IMR-90 (cell line): ENCODE data around the gene RYK. TPM values are rescaled to one million over a fixed set of nuclear protein-coding genes. Genes with fewer than 3 reads are reported as not detected.

ENCODE experiments used
- ATAC-seq: fragments of 200-7000 bp; cut with Tn5 transposase; 2 replicates; pipeline ENCODE4 v1.9.1; 2020; ENCODE audit warnings: low read depth, mild to moderate bottlenecking, moderate library complexity
- BruUV-seq: library from RNA; stranded (reverse); fragments of 400-500 nt; replicated peaks from 2 replicates; lab custom pipeline; 2021; lab: Mats Ljungman, UMichigan
- CTCF ChIA-PET: fragments of 300-600 bp; formaldehyde crosslinking; extraction: SDS; loops from one replicate; lab custom pipeline; 2021; ENCODE audit warnings: antibody characterized with exemption; lab: Yijun Ruan, JAX
- POLR2A ChIA-PET: fragments of 300-600 bp; sonication (Branson Sonifier 250); formaldehyde crosslinking; loops from one replicate; lab custom pipeline; 2022; ENCODE audit warnings: antibody characterized with exemption; ENCODE audit not compliant: unreplicated experiment; lab: Charles Lee
- DNase-seq: peaks from one replicate; pipeline ENCODE4 v3.0.0; 2013
- H2AFZ ChIP-seq: replicated peaks from 2 replicates; pipeline ENCODE3; 2013; ENCODE audit warnings: low read length, mild to moderate bottlenecking; ENCODE audit not compliant: poor library complexity
- H2AK5ac ChIP-seq: 2 replicates; pipeline ENCODE4 v1.6.1; 2013; ENCODE audit warnings: low read depth, low read length, inconsistent platforms
- H2AK9ac ChIP-seq: replicated peaks from 2 replicates; pipeline ENCODE3; 2013; ENCODE audit warnings: mild to moderate bottlenecking, low read depth, low read length, moderate library complexity; ENCODE audit not compliant: poor library complexity
- H2BK120ac ChIP-seq: 2 replicates; pipeline ENCODE4 v1.6.1; 2013; ENCODE audit warnings: low read depth, low read length, inconsistent platforms
- H2BK15ac ChIP-seq: 3 replicates; pipeline ENCODE4 v1.6.1; 2013; ENCODE audit warnings: low read depth, low read length, inconsistent platforms
- H2BK20ac ChIP-seq: 2 replicates; pipeline ENCODE4 v1.6.1; 2013; ENCODE audit warnings: low read depth, mild to moderate bottlenecking, inconsistent platforms, low read length, moderate library complexity
- H2BK5ac ChIP-seq: 2 replicates; pipeline ENCODE4 v1.6.1; 2013; ENCODE audit warnings: mild to moderate bottlenecking, low read depth, low read length, inconsistent platforms; ENCODE audit not compliant: poor library complexity, severe bottlenecking
- H3K14ac ChIP-seq: replicated peaks from 2 replicates; pipeline ENCODE4 v1.6.1; 2013; ENCODE audit warnings: low read depth, low read length, inconsistent platforms
- H3K18ac ChIP-seq: 2 replicates; pipeline ENCODE4 v1.6.1; 2013; ENCODE audit warnings: low read depth, low read length, control low read depth
- H3K23ac ChIP-seq: 2 replicates; pipeline ENCODE4 v1.6.1; 2013; ENCODE audit warnings: low read depth, low read length, inconsistent platforms
- H3K27ac ChIP-seq: 2 replicates; pipeline ENCODE4 v1.5.1; 2013; ENCODE audit warnings: mild to moderate bottlenecking, control low read depth, low read length; ENCODE audit not compliant: insufficient read depth
- H3K27me3 ChIP-seq: 2 replicates; pipeline ENCODE4 v1.6.1; 2013; ENCODE audit warnings: low read length; ENCODE audit not compliant: control insufficient read depth, insufficient read depth
- H3K36me3 ChIP-seq: 2 replicates; pipeline ENCODE4 v1.6.1; 2013; ENCODE audit warnings: low read length, mixed read lengths; ENCODE audit not compliant: control insufficient read depth, insufficient read depth
- H3K4ac ChIP-seq: 2 replicates; pipeline ENCODE4 v1.6.1; 2013; ENCODE audit warnings: low read depth, low read length, inconsistent platforms
- H3K4me1 ChIP-seq: 2 replicates; pipeline ENCODE4 v1.6.1; 2013; ENCODE audit warnings: low read length, mixed read lengths; ENCODE audit not compliant: control insufficient read depth, insufficient read depth
- H3K4me2 ChIP-seq: 2 replicates; pipeline ENCODE4 v1.6.1; 2013; ENCODE audit warnings: low read depth, mild to moderate bottlenecking, control low read depth, low read length, moderate library complexity
- H3K4me3 ChIP-seq: 2 replicates; pipeline ENCODE4 v1.5.1; 2013; ENCODE audit warnings: low read depth, mild to moderate bottlenecking, control low read depth, low read length, moderate library complexity; ENCODE audit not compliant: insufficient read depth
- H3K56ac ChIP-seq: 2 replicates; pipeline ENCODE4 v1.6.1; 2013; ENCODE audit warnings: low read length, inconsistent platforms; ENCODE audit not compliant: insufficient read depth; ENCODE audit errors: extremely low read depth
- H3K79me1 ChIP-seq, 2 experiments: 2 replicates each; pipeline ENCODE4 v1.6.1; 2013; ENCODE audit warnings: low read length in 2 of 2, inconsistent platforms in 1 of 2, low read depth in 1 of 2
- H3K9ac ChIP-seq: 2 replicates; pipeline ENCODE4 v1.6.1; 2013; ENCODE audit warnings: low read depth, low read length, control low read depth
- H3K9me1 ChIP-seq: 2 replicates; pipeline ENCODE4 v1.6.1; 2013; ENCODE audit warnings: low read length, inconsistent platforms; ENCODE audit not compliant: insufficient read depth
- H3K9me3 ChIP-seq: 2 replicates; pipeline ENCODE4 v1.6.1; 2013; ENCODE audit warnings: low read length; ENCODE audit not compliant: control insufficient read depth, insufficient read depth
- H4K20me1 ChIP-seq: 2 replicates; pipeline ENCODE4 v1.6.1; 2013; ENCODE audit warnings: low read length, inconsistent platforms; ENCODE audit not compliant: insufficient read depth
- H4K5ac ChIP-seq: 2 replicates; pipeline ENCODE4 v1.6.1; 2013; ENCODE audit warnings: mild to moderate bottlenecking, low read depth, low read length, control low read depth
- H4K8ac ChIP-seq, 2 experiments: 2 replicates each; pipeline ENCODE4 v1.6.1; 2013; ENCODE audit warnings: low read depth in 2 of 2, low read length in 2 of 2, control low read depth in 1 of 2, inconsistent platforms in 1 of 2
- H4K91ac ChIP-seq: 2 replicates; pipeline ENCODE4 v1.6.1; 2013; ENCODE audit warnings: low read depth, low read length, inconsistent platforms; ENCODE audit not compliant: insufficient read depth
- BHLHE40 ChIP-seq: fragments of 150-350 bp; IDR thresholded peaks from 2 replicates; pipeline ENCODE4 v1.6.1; 2016; ENCODE audit warnings: mild to moderate bottlenecking, low read depth, low read length
- CEBPB ChIP-seq: IDR thresholded peaks from 2 replicates; pipeline ENCODE4 v1.6.1; 2012; ENCODE audit warnings: low read depth, low read length, improper control_type of control experiment
- CHD1 ChIP-seq: IDR thresholded peaks from 2 replicates; pipeline ENCODE4 v1.6.1; 2012; ENCODE audit warnings: low read depth, low read length, improper control_type of control experiment
- FOS ChIP-seq: fragments of 150-350 bp; IDR thresholded peaks from 2 replicates; pipeline ENCODE4 v1.6.1; 2016; ENCODE audit warnings: low read depth, low read length
- MAFK ChIP-seq: IDR thresholded peaks from 2 replicates; pipeline ENCODE4 v1.6.1; 2012; ENCODE audit warnings: low read depth, low read length, improper control_type of control experiment
- MAZ ChIP-seq: IDR thresholded peaks from 2 replicates; pipeline ENCODE4 v1.6.1; 2012; ENCODE audit warnings: low read depth, mild to moderate bottlenecking, low read length, improper control_type of control experiment, moderate library complexity, borderline replicate concordance
- MXI1 ChIP-seq: IDR thresholded peaks from 2 replicates; pipeline ENCODE4 v1.6.1; 2012; ENCODE audit warnings: low read depth, mild to moderate bottlenecking, low read length, moderate library complexity, borderline replicate concordance
- NFE2L2 ChIP-seq: fragments of 150-350 bp; IDR thresholded peaks from 2 replicates; pipeline ENCODE4 v1.6.1; 2016; ENCODE audit warnings: low read depth, mild to moderate bottlenecking, low read length
- POLR2A ChIP-seq: IDR thresholded peaks from 2 replicates; pipeline ENCODE4 v1.6.1; 2012; ENCODE audit warnings: mild to moderate bottlenecking, low read depth, low read length
- RAD21 ChIP-seq: IDR thresholded peaks from 2 replicates; pipeline ENCODE4 v1.6.1; 2012; ENCODE audit warnings: low read length, improper control_type of control experiment
- RCOR1 ChIP-seq: IDR thresholded peaks from 2 replicates; pipeline ENCODE4 v1.6.1; 2012; ENCODE audit warnings: mild to moderate bottlenecking, low read length, improper control_type of control experiment; ENCODE audit not compliant: insufficient replicate concordance
- RFX5 ChIP-seq: IDR thresholded peaks from 2 replicates; pipeline ENCODE4 v1.8.0; 2012; ENCODE audit warnings: low read depth, mild to moderate bottlenecking, low read length, moderate library complexity
- SMC3 ChIP-seq: fragments of 150-350 bp; IDR thresholded peaks from 2 replicates; pipeline ENCODE4 v1.6.1; 2016; ENCODE audit warnings: low read depth, mild to moderate bottlenecking, antibody characterized with exemption, low read length, moderate library complexity
- WGBS, 2 experiments: methylation state at CpG; one replicate each; pipeline versions ENCODE4 v1.1.5 to v1.1.7; 2013; ENCODE audit warnings: missing lambda C conversion rate in 2 of 2; ENCODE audit not compliant: insufficient read length in 1 of 2; ENCODE audit errors: extremely low coverage in 2 of 2; 5-methylcytosine and 5-hydroxymethylcytosine counted together
- dilution Hi-C: fragments of 300-500 bp; cut with HindIII; formaldehyde crosslinking; loops from one replicate; pipeline ENCODE4 v1.14.3; 2018; ENCODE audit warnings: low sequenced_read_pairs; ENCODE audit not compliant: unreplicated experiment
- in situ Hi-C: fragments of 300-500 bp; cut with MboI; formaldehyde crosslinking; loops from 3 replicates; pipeline ENCODE4 v1.14.3; 2019; ENCODE audit warnings: low sequenced_read_pairs, inconsistent platforms, mixed read lengths
- intact Hi-C: fragments of 100-400 bp; cut with micrococcal nuclease; formaldehyde crosslinking; loops from 2 replicates; pipeline ENCODE4 v1.10.0; 2022
- polyA plus RNA-seq, 3 experiments: library from polyadenylated mRNA; depleted of rRNA; stranded (reverse); fragments of >200 nt; gene quantifications; 2 replicates each; pipeline ENCODE4 v1.2.3, GENCODE V29; 2012; ENCODE audit warnings: low replicate concordance in 1 of 3
- total RNA-seq: library from RNA; depleted of rRNA; stranded (reverse); fragments of >200 nt; gene quantifications from 2 replicates; pipeline ENCODE4 v1.2.3, GENCODE V29; 2012
- TF ChIP-seq, protein P1 (sequence below): fragments of 150-350 bp; IDR thresholded peaks from 2 replicates; pipeline ENCODE4 v1.6.1; 2016; ENCODE audit warnings: low read depth, mild to moderate bottlenecking, low read length, moderate library complexity, borderline replicate concordance
- TF ChIP-seq, protein P2 (sequence below): conservative IDR thresholded peaks from 2 replicates; pipeline ENCODE4 v1.5.1; 2012; ENCODE audit warnings: mild to moderate bottlenecking, low read depth, low read length, improper control_type of control experiment
- TF ChIP-seq, protein P3 (sequence below): fragments of 150-350 bp; IDR thresholded peaks from 2 replicates; pipeline ENCODE4 v1.6.1; 2017; ENCODE audit warnings: mild to moderate bottlenecking, antibody characterized with exemption, low read length, low read depth

The RYK gene
- total and polyA plus RNA-seq, 2 of the 4 experiments (the other 2 are of a cell fraction): 42.4 to 106 TPM

DNA sequence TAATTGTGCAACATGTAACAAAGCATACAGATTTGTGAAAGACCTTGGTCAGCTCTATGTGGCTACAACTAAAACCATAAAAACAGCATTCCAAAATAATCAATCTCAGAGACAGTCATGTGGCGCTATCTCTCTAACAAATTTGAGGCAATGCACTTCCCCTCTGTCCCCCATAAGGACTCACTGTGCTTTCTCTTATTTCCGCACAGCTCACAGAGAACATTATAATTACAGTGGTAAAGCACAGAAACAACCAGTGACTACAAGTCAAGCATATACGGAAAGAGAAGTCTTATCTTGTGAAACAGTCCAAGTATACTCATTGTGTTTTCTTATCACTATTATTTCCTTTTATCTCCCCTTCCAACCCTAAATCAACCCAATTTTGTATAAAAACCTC lies 64.3 kb downstream of the RYK start:
- Histone ChIP-seq H2AFZ (no peak overlapping the region), H3K9me1 (peaks cover 4% of the 10 kb centered on the region), H3K27ac (no peak overlapping the region), H4K8ac (no peak overlapping the region), H3K4ac (no peak overlapping the region), H3K36me3 (peaks cover 11% of the 10 kb centered on the region), H3K4me1 (peaks cover 4% of the 10 kb centered on the region), H3K79me1 (peaks cover 9 to 33% of the 10 kb centered on the region in 2 experiments; a peak in 3 of 4 replicates), H3K9ac (no peak overlapping the region), H4K91ac (no peak overlapping the region), H2AK5ac (no peak overlapping the region), H3K56ac (no peak overlapping the region), H3K4me3 (no peak overlapping the region), H3K4me2 (no peak overlapping the region), H2AK9ac (no peak overlapping the region), H2BK5ac (no peak overlapping the region), H3K18ac (no peak overlapping the region), H2BK20ac (no peak overlapping the region), H2BK15ac (no peak overlapping the region), H2BK120ac (no peak overlapping the region), H4K5ac (no peak overlapping the region), H3K9me3 (no peaks in the 10 kb centered on the region), H3K14ac (no peak overlapping the region), H4K20me1 (no peaks in the 10 kb centered on the region), H3K23ac (no peak overlapping the region), H3K27me3 (no peaks in the 10 kb centered on the region)
- no peak for DNase-seq
- in situ Hi-C loops: no loop called here
- dilution Hi-C loops: no loop called here
- CTCF ChIA-PET: interaction anchor here (0.9 to 1.9 kb wide), 2 partner anchors 11 to 25 kb away, joined by 3 to 5 read pairs; no protein-coding TSS in a partner anchor
- intact Hi-C loops: no loop called here
- no peak for ATAC-seq
- no TSS peak for BruUV-seq
- POLR2A ChIA-PET: no interaction called here
- no CpG with 5 or more reads among the region's 3 CpGs for WGBS, 2 experiments
- TF ChIP-seq CHD1: no peak
- no peak for TF ChIP-seq RAD21
- no peak for TF ChIP-seq MAFK
- no peak for TF ChIP-seq BHLHE40
- TF ChIP-seq, protein P1, sequence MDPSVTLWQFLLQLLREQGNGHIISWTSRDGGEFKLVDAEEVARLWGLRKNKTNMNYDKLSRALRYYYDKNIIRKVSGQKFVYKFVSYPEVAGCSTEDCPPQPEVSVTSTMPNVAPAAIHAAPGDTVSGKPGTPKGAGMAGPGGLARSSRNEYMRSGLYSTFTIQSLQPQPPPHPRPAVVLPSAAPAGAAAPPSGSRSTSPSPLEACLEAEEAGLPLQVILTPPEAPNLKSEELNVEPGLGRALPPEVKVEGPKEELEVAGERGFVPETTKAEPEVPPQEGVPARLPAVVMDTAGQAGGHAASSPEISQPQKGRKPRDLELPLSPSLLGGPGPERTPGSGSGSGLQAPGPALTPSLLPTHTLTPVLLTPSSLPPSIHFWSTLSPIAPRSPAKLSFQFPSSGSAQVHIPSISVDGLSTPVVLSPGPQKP: no peak
- no peak for TF ChIP-seq MAZ
- TF ChIP-seq, protein P2, sequence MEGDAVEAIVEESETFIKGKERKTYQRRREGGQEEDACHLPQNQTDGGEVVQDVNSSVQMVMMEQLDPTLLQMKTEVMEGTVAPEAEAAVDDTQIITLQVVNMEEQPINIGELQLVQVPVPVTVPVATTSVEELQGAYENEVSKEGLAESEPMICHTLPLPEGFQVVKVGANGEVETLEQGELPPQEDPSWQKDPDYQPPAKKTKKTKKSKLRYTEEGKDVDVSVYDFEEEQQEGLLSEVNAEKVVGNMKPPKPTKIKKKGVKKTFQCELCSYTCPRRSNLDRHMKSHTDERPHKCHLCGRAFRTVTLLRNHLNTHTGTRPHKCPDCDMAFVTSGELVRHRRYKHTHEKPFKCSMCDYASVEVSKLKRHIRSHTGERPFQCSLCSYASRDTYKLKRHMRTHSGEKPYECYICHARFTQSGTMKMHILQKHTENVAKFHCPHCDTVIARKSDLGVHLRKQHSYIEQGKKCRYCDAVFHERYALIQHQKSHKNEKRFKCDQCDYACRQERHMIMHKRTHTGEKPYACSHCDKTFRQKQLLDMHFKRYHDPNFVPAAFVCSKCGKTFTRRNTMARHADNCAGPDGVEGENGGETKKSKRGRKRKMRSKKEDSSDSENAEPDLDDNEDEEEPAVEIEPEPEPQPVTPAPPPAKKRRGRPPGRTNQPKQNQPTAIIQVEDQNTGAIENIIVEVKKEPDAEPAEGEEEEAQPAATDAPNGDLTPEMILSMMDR: no peak
- TF ChIP-seq RFX5: no peak
- TF ChIP-seq NFE2L2: no peak
- no peak for TF ChIP-seq RCOR1
- TF ChIP-seq SMC3: no peak
- TF ChIP-seq, protein P3, sequence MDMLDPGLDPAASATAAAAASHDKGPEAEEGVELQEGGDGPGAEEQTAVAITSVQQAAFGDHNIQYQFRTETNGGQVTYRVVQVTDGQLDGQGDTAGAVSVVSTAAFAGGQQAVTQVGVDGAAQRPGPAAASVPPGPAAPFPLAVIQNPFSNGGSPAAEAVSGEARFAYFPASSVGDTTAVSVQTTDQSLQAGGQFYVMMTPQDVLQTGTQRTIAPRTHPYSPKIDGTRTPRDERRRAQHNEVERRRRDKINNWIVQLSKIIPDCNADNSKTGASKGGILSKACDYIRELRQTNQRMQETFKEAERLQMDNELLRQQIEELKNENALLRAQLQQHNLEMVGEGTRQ: no peak
- TF ChIP-seq FOS: no peak
- no peak for TF ChIP-seq POLR2A
- no peak for TF ChIP-seq CEBPB
- TF ChIP-seq MXI1: no peak
